ENCODE results near the gene EFCAB13. TPM values are rescaled to one million over a fixed set of nuclear protein-coding genes. Genes with fewer than 3 reads are reported as not detected.
"Not testable (repeated sequence)": the region's sequence is repeated elsewhere in the genome, so short reads cannot be mapped to it uniquely, and the experiment has no call there.

EFCAB13 gene
- total RNA-seq, 1 donor from 2014 or later = 5.2 TPM

GRCh38 chr17:47427985-47428384 is 104.2 kb downstream of the EFCAB13 start:
- no peak for TF ChIP-seq CTCF (IDR thresholded peaks at IDR 0.05; ENCODE audit: unreplicated experiment)
- Mint-ChIP-seq H3K9me3 (ENCODE audit: low read depth) (peaks cover 4% of the 10 kb centered on the region), H3K4me1 (ENCODE audit: low read depth) (peaks cover 2% of the 10 kb centered on the region), H3K36me3 (ENCODE audit: insufficient read depth) (peaks cover 18% of the 10 kb centered on the region), H3K27ac (no peak overlapping the region), H3K27me3 (peaks cover 21% of the 10 kb centered on the region), H3K4me3 (ENCODE audit: low read depth) (no peak overlapping the region)
- DNase-seq (ENCODE audit: low spot score, unreplicated experiment) = no peak

- not testable (repeated sequence) for H3K27ac Mint-ChIP-seq; H3K4me1 Mint-ChIP-seq (ENCODE audit: low read depth); H3K4me3 Mint-ChIP-seq (ENCODE audit: low read depth); DNase-seq (ENCODE audit: low spot score, unreplicated experiment); H3K27me3 Mint-ChIP-seq
- Mint-ChIP-seq H3K36me3 (ENCODE audit: insufficient read depth) (peaks cover 23% of the 10 kb centered on the region), H3K9me3 (ENCODE audit: low read depth) (peaks cover 31% of the 10 kb centered on the region)
These were observed 108.5 kb downstream of the EFCAB13 start for GRCh38 chr17:47432240-47432639.

GRCh38 chr17:47465165-47465564 is 141.4 kb downstream of the EFCAB13 start:
- H3K27me3 Mint-ChIP-seq = no peaks in the 10 kb centered on the region
- H3K4me1 Mint-ChIP-seq (ENCODE audit: low read depth) = no peaks in the 10 kb centered on the region
- H3K36me3 Mint-ChIP-seq (ENCODE audit: insufficient read depth) = peaks cover 10% of the 10 kb centered on the region
- DNase-seq (ENCODE audit: low spot score, unreplicated experiment) = no peak
- no peak for TF ChIP-seq CTCF (IDR thresholded peaks at IDR 0.05; ENCODE audit: unreplicated experiment)
- H3K27ac Mint-ChIP-seq = no peak overlapping the region
- H3K9me3 Mint-ChIP-seq (ENCODE audit: low read depth) = no peaks in the 10 kb centered on the region
- H3K4me3 Mint-ChIP-seq (ENCODE audit: low read depth) = no peak overlapping the region

- not testable (repeated sequence) for H3K27me3 Mint-ChIP-seq; H3K4me3 Mint-ChIP-seq (ENCODE audit: low read depth); H3K9me3 Mint-ChIP-seq (ENCODE audit: low read depth); H3K36me3 Mint-ChIP-seq (ENCODE audit: insufficient read depth); H3K27ac Mint-ChIP-seq; H3K4me1 Mint-ChIP-seq (ENCODE audit: low read depth); DNase-seq (ENCODE audit: low spot score, unreplicated experiment)
These were observed 143.2 kb downstream of the EFCAB13 start for GRCh38 chr17:47466976-47467375.

- no peak for TF ChIP-seq CTCF (IDR thresholded peaks at IDR 0.05; ENCODE audit: unreplicated experiment)
- H3K4me1 Mint-ChIP-seq (ENCODE audit: low read depth) = no peaks in the 10 kb centered on the region
- H3K9me3 Mint-ChIP-seq (ENCODE audit: low read depth) = no peaks in the 10 kb centered on the region
- no peaks in the 10 kb centered on the region for H3K27me3 Mint-ChIP-seq
- H3K36me3 Mint-ChIP-seq (ENCODE audit: insufficient read depth) = peaks cover 8% of the 10 kb centered on the region
- no peak overlapping the region for H3K4me3 Mint-ChIP-seq (ENCODE audit: low read depth)
- H3K27ac Mint-ChIP-seq = no peak overlapping the region
- no peak for DNase-seq (ENCODE audit: low spot score, unreplicated experiment)
These were observed 147.1 kb downstream of the EFCAB13 start for GRCh38 chr17:47470836-47471235.

- H3K4me3 Mint-ChIP-seq (ENCODE audit: low read depth); H3K4me1 Mint-ChIP-seq (ENCODE audit: low read depth); H3K9me3 Mint-ChIP-seq (ENCODE audit: low read depth); H3K27ac Mint-ChIP-seq; DNase-seq (ENCODE audit: low spot score, unreplicated experiment); H3K27me3 Mint-ChIP-seq: not testable (repeated sequence)
- peaks cover 11% of the 10 kb centered on the region for H3K36me3 Mint-ChIP-seq (ENCODE audit: insufficient read depth)
These were observed 148.3 kb downstream of the EFCAB13 start for GRCh38 chr17:47472073-47472472.

Other genes starting within 250 kb of the EFCAB13 start
- gene CDC27, start 134.7 kb upstream of the EFCAB13 start, total RNA-seq = 79.1 and 87.4 TPM in 2 replicates
- gene MYL4, start 114.6 kb upstream of the EFCAB13 start, total RNA-seq = 0.86 and 1.1 TPM in 2 replicates
- not detected in 2 replicates for gene ITGB3, start 70.1 kb upstream of the EFCAB13 start, total RNA-seq
- gene NPEPPS, start 207.2 kb downstream of the EFCAB13 start, total RNA-seq = 179 and 200 TPM in 2 replicates

Data from progenitor cell of endocrine pancreas (in vitro differentiated cells).